Thoracic aorta (tissue), 2 donors: Measurements from ENCODE around the gene ARHGEF26. TPM values are rescaled to one million over a fixed set of nuclear protein-coding genes. Genes with fewer than 3 reads are reported as not detected.

Source experiments
- ATAC-seq: fragments of 150-250 bp; one replicate; pipeline ENCODE4 v1.8.0; 2017; ENCODE audit warnings: low read depth; ENCODE audit not compliant: insufficient number of reproducible peaks, low FRiP score
- DNase-seq: peaks from one replicate; pipeline ENCODE4 v3.0.0-alpha.2; 2020; ENCODE audit warnings: low spot score
- H3K27ac ChIP-seq, 2 donors: fragments of 200-600 bp; sonication (generic); 1 replicate in 1 of 2; 2 replicates in 1 of 2; pipeline ENCODE4 v1.5.1; 2016; ENCODE audit warnings: mild to moderate bottlenecking in 2 of 2, moderate library complexity in 2 of 2
- H3K27me3 ChIP-seq: fragments of 200-600 bp; sonication (generic); replicated peaks from 2 replicates; pipeline ENCODE4 v1.6.0; 2016; ENCODE audit warnings: mild to moderate bottlenecking; ENCODE audit not compliant: insufficient read depth
- H3K36me3 ChIP-seq: fragments of 200-600 bp; sonication (generic); one replicate; pipeline ENCODE4 v1.5.1; 2016
- H3K4me1 ChIP-seq, 2 donors: fragments of 200-600 bp; sonication (generic); 1 replicate in 1 of 2; 2 replicates in 1 of 2; pipeline versions ENCODE4 v1.5.1 to v1.6.0; 2016; ENCODE audit warnings: low read depth in 2 of 2, mild to moderate bottlenecking in 1 of 2; ENCODE audit not compliant: control insufficient read depth in 1 of 2
- H3K4me3 ChIP-seq: fragments of 200-600 bp; sonication (generic); 2 replicates; pipeline ENCODE4 v1.5.1; 2016; ENCODE audit warnings: mild to moderate bottlenecking
- H3K9me3 ChIP-seq: fragments of 200-600 bp; sonication (generic); 2 replicates; pipeline ENCODE4 v1.5.1; 2016
- CTCF ChIP-seq: fragments of 200-600 bp; sonication (generic); IDR thresholded peaks from one replicate; pipeline ENCODE4 v1.5.1; 2019; ENCODE audit warnings: antibody characterized with exemption
- total RNA-seq, 2 donors: library from RNA; depleted of rRNA; stranded (reverse); fragments of >200 nt; gene quantifications; one replicate each; pipeline versions ENCODE4 v1.1.0 to v1.2.3, GENCODE V29; 2016

ARHGEF26 gene
- total RNA-seq, 2 donors from 2014 or later = 88.0 to 96.4 TPM

DNA sequence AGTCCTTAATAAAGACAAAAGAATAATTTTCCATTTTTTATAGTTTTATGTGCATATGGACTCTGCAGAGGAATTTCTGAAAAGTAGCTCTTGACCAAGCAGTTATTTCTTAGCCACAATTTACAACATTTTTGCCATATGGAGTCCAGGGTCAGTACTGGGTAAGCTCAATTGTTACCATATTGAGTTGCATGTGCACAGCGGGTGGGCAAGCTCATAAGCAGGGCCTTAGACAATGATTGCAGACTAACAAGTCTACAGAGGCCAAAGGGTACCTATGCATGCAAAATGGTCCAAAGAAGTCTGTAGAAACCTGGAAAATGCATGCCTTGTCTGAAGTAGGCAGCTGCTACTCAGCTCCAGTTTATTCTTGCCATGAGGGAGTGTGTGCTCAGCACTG, 19.0 kb upstream of the ARHGEF26 start:
- no peak for TF ChIP-seq CTCF
- Histone ChIP-seq H3K4me3 (no peak overlapping the region), H3K27ac (no peak overlapping the region), H3K9me3 (no peaks in the 10 kb centered on the region), H3K36me3 (no peaks in the 10 kb centered on the region), H3K27me3 (no peaks in the 10 kb centered on the region), H3K4me1 (peaks cover 0 to 7% of the 10 kb centered on the region in 2 donors)
- ATAC-seq (no peak), DNase-seq (no peak)

DNA sequence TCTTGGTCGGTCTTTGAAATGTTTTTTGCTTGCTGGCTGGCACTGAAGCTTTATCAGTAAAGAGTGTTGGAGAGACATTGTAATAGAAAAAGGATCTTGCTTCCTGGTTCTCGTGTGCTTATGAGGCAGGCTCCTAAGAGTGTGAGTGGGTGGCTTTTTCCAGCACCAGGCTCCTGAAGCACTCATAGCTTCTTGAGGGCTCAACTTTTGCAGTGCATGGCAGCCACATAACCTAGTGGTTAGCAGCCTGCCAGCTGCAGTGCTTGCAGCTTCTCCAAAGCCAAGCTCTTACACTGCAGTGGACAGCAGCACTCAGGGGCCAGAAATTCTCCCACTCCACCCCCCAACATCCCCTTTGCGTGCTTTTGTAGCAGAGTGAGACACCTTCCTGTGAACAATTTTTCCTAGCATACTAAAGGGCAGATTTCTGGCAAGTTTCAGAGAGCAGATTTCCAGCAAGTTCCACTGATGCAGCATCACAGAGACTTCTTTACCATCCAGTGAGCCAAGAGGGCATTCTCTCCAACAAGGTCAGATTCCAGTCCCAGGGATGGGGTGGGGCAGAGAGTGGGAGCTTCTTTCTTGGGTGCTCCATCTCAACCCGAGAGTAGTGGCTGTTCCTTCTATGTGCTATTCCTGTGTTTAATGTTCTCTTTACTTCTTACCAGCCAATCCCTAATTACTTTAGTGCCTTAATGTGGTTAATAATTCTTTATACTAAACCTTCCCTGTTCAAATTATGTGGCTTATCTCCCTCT, 15.8 kb upstream of the ARHGEF26 start:
- no peak for TF ChIP-seq CTCF
- Histone ChIP-seq H3K9me3 (no peaks in the 10 kb centered on the region), H3K27ac (no peak overlapping the region), H3K27me3 (no peaks in the 10 kb centered on the region), H3K4me3 (no peak overlapping the region), H3K4me1 (no peaks in the 10 kb centered on the region), H3K36me3 (no peaks in the 10 kb centered on the region)
- no peak for DNase-seq
- no peak for ATAC-seq

GRCh38 chr3:154111365-154111935, 9.7 kb upstream of the ARHGEF26 start:
- H3K27me3 ChIP-seq = no peaks in the 10 kb centered on the region
- no peak overlapping the region for H3K27ac ChIP-seq
- TF ChIP-seq CTCF = no peak
- H3K4me3 ChIP-seq = no peak overlapping the region
- no peaks in the 10 kb centered on the region for H3K9me3 ChIP-seq
- H3K36me3 ChIP-seq = no peaks in the 10 kb centered on the region
- DNase-seq (no peak), ATAC-seq (no peak)
- no peaks in the 10 kb centered on the region for H3K4me1 ChIP-seq

DNA sequence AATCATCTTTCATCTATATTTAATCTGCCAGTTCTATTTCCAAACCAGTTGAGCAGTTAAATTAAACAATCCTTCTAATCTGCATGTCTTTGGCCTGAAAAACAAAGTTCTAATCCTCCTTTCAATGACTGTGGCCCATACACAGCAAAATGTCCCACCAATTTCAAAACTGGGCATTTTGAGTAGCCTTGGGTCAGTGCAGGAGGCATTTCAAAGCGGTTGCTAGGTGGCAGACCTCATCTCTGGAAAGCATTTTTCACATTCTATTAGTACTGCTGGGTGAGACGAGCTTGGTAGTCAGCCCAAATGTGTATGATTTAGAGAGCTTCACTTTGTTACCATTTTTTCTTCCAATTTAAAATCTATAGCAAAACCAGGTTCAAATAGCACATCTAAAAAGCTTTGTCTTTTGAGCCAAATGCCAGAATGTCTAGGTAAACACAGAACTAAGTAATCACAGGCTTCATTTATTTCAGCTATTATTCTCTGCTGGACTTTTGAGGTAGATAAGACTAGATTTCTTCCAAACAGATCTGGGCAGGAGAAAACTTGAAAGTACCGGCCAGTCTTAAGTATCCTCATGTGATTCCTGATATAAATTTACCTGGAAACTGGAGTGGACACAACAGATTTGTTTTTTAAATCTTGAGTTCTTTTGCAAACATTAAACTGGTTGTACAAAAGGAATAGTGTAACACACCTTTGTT, 8.9 kb upstream of the ARHGEF26 start:
- DNase-seq (no peak), ATAC-seq (no peak)
- H3K9me3 ChIP-seq = no peaks in the 10 kb centered on the region
- no peak for TF ChIP-seq CTCF
- H3K36me3 ChIP-seq = no peaks in the 10 kb centered on the region
- no peaks in the 10 kb centered on the region for H3K4me1 ChIP-seq
- no peak overlapping the region for H3K4me3 ChIP-seq
- no peak overlapping the region for H3K27ac ChIP-seq
- H3K27me3 ChIP-seq = no peaks in the 10 kb centered on the region

DNA sequence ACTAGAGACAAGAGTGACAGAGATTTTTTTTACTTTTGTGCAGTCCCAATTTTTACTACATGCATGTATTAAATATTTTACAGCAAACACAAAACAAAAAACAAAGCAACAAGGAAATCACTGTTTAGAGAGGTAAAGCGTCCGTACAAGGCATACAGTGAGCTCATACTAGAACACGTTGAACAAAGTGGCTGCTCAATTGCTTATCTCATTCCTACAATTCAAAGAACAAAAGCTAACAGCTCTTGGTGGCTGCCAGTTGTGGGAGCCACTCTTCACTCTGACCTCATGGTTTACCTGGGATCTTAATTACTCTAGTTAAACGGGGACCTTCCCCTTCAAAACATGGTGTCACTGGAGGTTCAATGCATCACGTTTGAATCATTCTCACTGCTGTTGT, 7.6 kb upstream of the ARHGEF26 start:
- DNase-seq = no peak
- ATAC-seq = no peak
- Histone ChIP-seq H3K27me3 (no peaks in the 10 kb centered on the region), H3K9me3 (no peaks in the 10 kb centered on the region), H3K27ac (no peak overlapping the region), H3K4me3 (no peak overlapping the region), H3K36me3 (no peaks in the 10 kb centered on the region), H3K4me1 (no peaks in the 10 kb centered on the region)
- no peak for TF ChIP-seq CTCF
